ENCODE results near the gene HDAC11.
"Not testable (repeated sequence)": the region's sequence is repeated elsewhere in the genome, so short reads cannot be mapped to it uniquely, and the experiment has no call there.

HDAC11 gene

GRCh38 chr3:13499246-13499645, 19.1 kb downstream of the HDAC11 start:
- H3K36me3 ChIP-seq (ENCODE audit: control insufficient read depth in 1 of 2, insufficient read depth in 2 of 2, low read length in 2 of 2); H3K9me3 ChIP-seq (ENCODE audit: control insufficient read depth in 1 of 2, low read length in 2 of 2); H3K4me3 ChIP-seq (ENCODE audit: low read depth in 1 of 2, low read length in 2 of 2); H3K4me1 ChIP-seq (ENCODE audit: control insufficient read depth in 1 of 2, insufficient read depth in 2 of 2, low read length in 2 of 2); H3K27ac ChIP-seq (ENCODE audit: low read depth, low read length); H3K27me3 ChIP-seq (ENCODE audit: control insufficient read depth in 1 of 2, insufficient read depth in 2 of 2, low read length in 2 of 2); H3K9ac ChIP-seq (ENCODE audit: low read depth in 1 of 2, low read length in 2 of 2): not testable (repeated sequence)

GRCh38 chr3:13500133-13500885, 20.2 kb downstream of the HDAC11 start:
- H3K9ac ChIP-seq (ENCODE audit: low read depth in 1 of 2, low read length in 2 of 2) = no peak overlapping the region
- no peak overlapping the region for H3K27ac ChIP-seq (ENCODE audit: low read depth, low read length)
- H3K9me3 ChIP-seq (ENCODE audit: control insufficient read depth in 1 of 2, low read length in 2 of 2) = no peaks in the 10 kb centered on the region
- H3K27me3 ChIP-seq (ENCODE audit: control insufficient read depth in 1 of 2, insufficient read depth in 2 of 2, low read length in 2 of 2) = no peaks in the 10 kb centered on the region
- no peaks in the 10 kb centered on the region for H3K4me1 ChIP-seq (ENCODE audit: control insufficient read depth in 1 of 2, insufficient read depth in 2 of 2, low read length in 2 of 2)
- peaks cover 5 to 13% of the 10 kb centered on the region in 2 donors for H3K36me3 ChIP-seq (ENCODE audit: control insufficient read depth in 1 of 2, insufficient read depth in 2 of 2, low read length in 2 of 2)
- no peak overlapping the region for H3K4me3 ChIP-seq (ENCODE audit: low read depth in 1 of 2, low read length in 2 of 2)

- Histone ChIP-seq H3K4me1 (ENCODE audit: control insufficient read depth in 1 of 2, insufficient read depth in 2 of 2, low read length in 2 of 2) (no peaks in the 10 kb centered on the region), H3K27ac (ENCODE audit: low read depth, low read length) (no peak overlapping the region), H3K9ac (ENCODE audit: low read depth in 1 of 2, low read length in 2 of 2) (no peak overlapping the region), H3K36me3 (ENCODE audit: control insufficient read depth in 1 of 2, insufficient read depth in 2 of 2, low read length in 2 of 2) (peaks cover 5 to 13% of the 10 kb centered on the region in 2 donors), H3K4me3 (ENCODE audit: low read depth in 1 of 2, low read length in 2 of 2) (no peak overlapping the region), H3K9me3 (ENCODE audit: control insufficient read depth in 1 of 2, low read length in 2 of 2) (no peaks in the 10 kb centered on the region), H3K27me3 (ENCODE audit: control insufficient read depth in 1 of 2, insufficient read depth in 2 of 2, low read length in 2 of 2) (no peaks in the 10 kb centered on the region)
These were observed 20.9 kb downstream of the HDAC11 start for GRCh38 chr3:13501056-13501455.

GRCh38 chr3:13501521-13501920, 21.4 kb downstream of the HDAC11 start:
- H3K27ac ChIP-seq (ENCODE audit: low read depth, low read length) = no peak overlapping the region
- H3K27me3 ChIP-seq (ENCODE audit: control insufficient read depth in 1 of 2, insufficient read depth in 2 of 2, low read length in 2 of 2) = no peaks in the 10 kb centered on the region
- H3K36me3 ChIP-seq (ENCODE audit: control insufficient read depth in 1 of 2, insufficient read depth in 2 of 2, low read length in 2 of 2) = peaks cover 5 to 13% of the 10 kb centered on the region in 2 donors
- no peaks in the 10 kb centered on the region for H3K4me1 ChIP-seq (ENCODE audit: control insufficient read depth in 1 of 2, insufficient read depth in 2 of 2, low read length in 2 of 2)
- no peak overlapping the region for H3K9ac ChIP-seq (ENCODE audit: low read depth in 1 of 2, low read length in 2 of 2)
- no peaks in the 10 kb centered on the region for H3K9me3 ChIP-seq (ENCODE audit: control insufficient read depth in 1 of 2, low read length in 2 of 2)
- H3K4me3 ChIP-seq (ENCODE audit: low read depth in 1 of 2, low read length in 2 of 2) = no peak overlapping the region

- no peaks in the 10 kb centered on the region for H3K27me3 ChIP-seq (ENCODE audit: control insufficient read depth in 1 of 2, insufficient read depth in 2 of 2, low read length in 2 of 2)
- no peaks in the 10 kb centered on the region for H3K9me3 ChIP-seq (ENCODE audit: control insufficient read depth in 1 of 2, low read length in 2 of 2)
- H3K4me1 ChIP-seq (ENCODE audit: control insufficient read depth in 1 of 2, insufficient read depth in 2 of 2, low read length in 2 of 2) = no peaks in the 10 kb centered on the region
- H3K27ac ChIP-seq (ENCODE audit: low read depth, low read length) = no peak overlapping the region
- H3K9ac ChIP-seq (ENCODE audit: low read depth in 1 of 2, low read length in 2 of 2) = no peak overlapping the region
- peaks cover 5 to 13% of the 10 kb centered on the region in 2 donors for H3K36me3 ChIP-seq (ENCODE audit: control insufficient read depth in 1 of 2, insufficient read depth in 2 of 2, low read length in 2 of 2)
- H3K4me3 ChIP-seq (ENCODE audit: low read depth in 1 of 2, low read length in 2 of 2) = no peak overlapping the region
These were observed 22.1 kb downstream of the HDAC11 start for GRCh38 chr3:13501958-13502790.

- Histone ChIP-seq H3K4me3 (ENCODE audit: low read depth in 1 of 2, low read length in 2 of 2) (no peak overlapping the region), H3K9ac (ENCODE audit: low read depth in 1 of 2, low read length in 2 of 2) (no peak overlapping the region), H3K27ac (ENCODE audit: low read depth, low read length) (no peak overlapping the region), H3K9me3 (ENCODE audit: control insufficient read depth in 1 of 2, low read length in 2 of 2) (no peaks in the 10 kb centered on the region), H3K36me3 (ENCODE audit: control insufficient read depth in 1 of 2, insufficient read depth in 2 of 2, low read length in 2 of 2) (peaks cover 5 to 13% of the 10 kb centered on the region in 2 donors), H3K4me1 (ENCODE audit: control insufficient read depth in 1 of 2, insufficient read depth in 2 of 2, low read length in 2 of 2) (no peaks in the 10 kb centered on the region), H3K27me3 (ENCODE audit: control insufficient read depth in 1 of 2, insufficient read depth in 2 of 2, low read length in 2 of 2) (no peaks in the 10 kb centered on the region)
These were observed 22.6 kb downstream of the HDAC11 start for GRCh38 chr3:13502791-13503060.

- Histone ChIP-seq H3K27ac (ENCODE audit: low read depth, low read length) (no peak overlapping the region), H3K27me3 (ENCODE audit: control insufficient read depth in 1 of 2, insufficient read depth in 2 of 2, low read length in 2 of 2) (no peaks in the 10 kb centered on the region), H3K4me1 (ENCODE audit: control insufficient read depth in 1 of 2, insufficient read depth in 2 of 2, low read length in 2 of 2) (no peaks in the 10 kb centered on the region), H3K9me3 (ENCODE audit: control insufficient read depth in 1 of 2, low read length in 2 of 2) (no peaks in the 10 kb centered on the region), H3K4me3 (ENCODE audit: low read depth in 1 of 2, low read length in 2 of 2) (no peak overlapping the region), H3K36me3 (ENCODE audit: control insufficient read depth in 1 of 2, insufficient read depth in 2 of 2, low read length in 2 of 2) (peaks cover 5 to 13% of the 10 kb centered on the region in 2 donors), H3K9ac (ENCODE audit: low read depth in 1 of 2, low read length in 2 of 2) (no peak overlapping the region)
These were observed 24.2 kb downstream of the HDAC11 start for GRCh38 chr3:13504161-13504831.

GRCh38 chr3:13505147-13506130, 25.3 kb downstream of the HDAC11 start:
- no peak overlapping the region for H3K27ac ChIP-seq (ENCODE audit: low read depth, low read length)
- no peaks in the 10 kb centered on the region for H3K27me3 ChIP-seq (ENCODE audit: control insufficient read depth in 1 of 2, insufficient read depth in 2 of 2, low read length in 2 of 2)
- no peak overlapping the region for H3K4me3 ChIP-seq (ENCODE audit: low read depth in 1 of 2, low read length in 2 of 2)
- no peaks in the 10 kb centered on the region for H3K4me1 ChIP-seq (ENCODE audit: control insufficient read depth in 1 of 2, insufficient read depth in 2 of 2, low read length in 2 of 2)
- H3K36me3 ChIP-seq (ENCODE audit: control insufficient read depth in 1 of 2, insufficient read depth in 2 of 2, low read length in 2 of 2) = peaks cover 5 to 11% of the 10 kb centered on the region in 2 donors
- no peak overlapping the region for H3K9ac ChIP-seq (ENCODE audit: low read depth in 1 of 2, low read length in 2 of 2)
- no peaks in the 10 kb centered on the region for H3K9me3 ChIP-seq (ENCODE audit: control insufficient read depth in 1 of 2, low read length in 2 of 2)

GRCh38 chr3:13506239-13506638, 26.1 kb downstream of the HDAC11 start:
- H3K9ac ChIP-seq (ENCODE audit: low read depth in 1 of 2, low read length in 2 of 2) = no peak overlapping the region
- no peaks in the 10 kb centered on the region for H3K9me3 ChIP-seq (ENCODE audit: control insufficient read depth in 1 of 2, low read length in 2 of 2)
- H3K27me3 ChIP-seq (ENCODE audit: control insufficient read depth in 1 of 2, insufficient read depth in 2 of 2, low read length in 2 of 2) = no peaks in the 10 kb centered on the region
- H3K4me1 ChIP-seq (ENCODE audit: control insufficient read depth in 1 of 2, insufficient read depth in 2 of 2, low read length in 2 of 2) = no peaks in the 10 kb centered on the region
- no peak overlapping the region for H3K27ac ChIP-seq (ENCODE audit: low read depth, low read length)
- H3K4me3 ChIP-seq (ENCODE audit: low read depth in 1 of 2, low read length in 2 of 2) = no peak overlapping the region
- H3K36me3 ChIP-seq (ENCODE audit: control insufficient read depth in 1 of 2, insufficient read depth in 2 of 2, low read length in 2 of 2) = peaks cover 5 to 10% of the 10 kb centered on the region in 2 donors
